Stimulated activated CD4-positive, alpha-beta T cell treated with anti-CD3 and anti-CD28 coated beads, Interleukin-2, amount 100 ng/mL, for 4 hours (primary cell): ENCODE data around the gene ANKRD13B.

Experiments used
- DNase-seq: peaks from one replicate; pipeline ENCODE4 v3.0.0-alpha.2; 2020; ENCODE audit warnings: low read depth

Gene ANKRD13B

GRCh38 chr17:29594519-29595090 is 1.7 kb downstream of the ANKRD13B start:
- no peak for DNase-seq

- DNase-seq = no peak
Measured at GRCh38 chr17:29595107-29595942, 2.4 kb downstream of the ANKRD13B start.

- no peak for DNase-seq
Measured at GRCh38 chr17:29595943-29596774, 3.2 kb downstream of the ANKRD13B start.

- DNase-seq = no peak
Measured at GRCh38 chr17:29596811-29597210, 3.9 kb downstream of the ANKRD13B start.

GRCh38 chr17:29597361-29598172 is 4.6 kb downstream of the ANKRD13B start:
- no peak for DNase-seq

GRCh38 chr17:29603109-29603674 is 10.3 kb downstream of the ANKRD13B start:
- DNase-seq = no peak

- DNase-seq = no peak
Measured at GRCh38 chr17:29607557-29608195, 14.7 kb downstream of the ANKRD13B start.

- DNase-seq = no peak
Measured at GRCh38 chr17:29608986-29609385, 16.1 kb downstream of the ANKRD13B start.

- no peak for DNase-seq
Measured at GRCh38 chr17:29610395-29610794, 17.5 kb downstream of the ANKRD13B start.

- no peak for DNase-seq
Measured at GRCh38 chr17:29611351-29612093, 18.6 kb downstream of the ANKRD13B start.

GRCh38 chr17:29612094-29612403 is 19.1 kb downstream of the ANKRD13B start:
- no peak for DNase-seq

- DNase-seq = no peak
Measured at GRCh38 chr17:29612404-29613280, 19.7 kb downstream of the ANKRD13B start.

- peak; percentile 86 for DNase-seq
Measured at GRCh38 chr17:29613352-29613837, 20.5 kb downstream of the ANKRD13B start.

- DNase-seq = no peak
Measured at GRCh38 chr17:29613856-29614255, 20.9 kb downstream of the ANKRD13B start.

GRCh38 chr17:29614349-29615047 is 21.6 kb downstream of the ANKRD13B start:
- DNase-seq = no peak

- no peak for DNase-seq
Measured at GRCh38 chr17:29615048-29615385, 22.1 kb downstream of the ANKRD13B start.

- DNase-seq = peak; percentile 79
Measured at GRCh38 chr17:29615492-29616299, 22.8 kb downstream of the ANKRD13B start.
